Right renal cortex interstitium (tissue), 3 donors: Measurements from ENCODE around the gene ATXN2. TPM values are rescaled to one million over a fixed set of nuclear protein-coding genes. Genes with fewer than 3 reads are reported as not detected.

Experiments
- DNase-seq, 3 donors: peaks; one replicate each; pipeline ENCODE4 v3.0.0-alpha.2; 2013; ENCODE audit warnings: low read depth in 3 of 3, low spot score in 2 of 3
- polyA plus RNA-seq, 3 donors: library from polyadenylated mRNA; unstranded; fragments of 120-200 nt; gene quantifications; one replicate each; pipeline ENCODE4 v1.2.1, GENCODE V29; 2013; ENCODE audit not compliant: insufficient read length in 3 of 3

Gene ATXN2
- polyA plus RNA-seq, 3 donors = 61.8 to 75.3 (median 66.4) TPM

- no peak for DNase-seq
Observed at GRCh38 chr12:111424793-111425251, 174.3 kb downstream of the ATXN2 start.

DNA sequence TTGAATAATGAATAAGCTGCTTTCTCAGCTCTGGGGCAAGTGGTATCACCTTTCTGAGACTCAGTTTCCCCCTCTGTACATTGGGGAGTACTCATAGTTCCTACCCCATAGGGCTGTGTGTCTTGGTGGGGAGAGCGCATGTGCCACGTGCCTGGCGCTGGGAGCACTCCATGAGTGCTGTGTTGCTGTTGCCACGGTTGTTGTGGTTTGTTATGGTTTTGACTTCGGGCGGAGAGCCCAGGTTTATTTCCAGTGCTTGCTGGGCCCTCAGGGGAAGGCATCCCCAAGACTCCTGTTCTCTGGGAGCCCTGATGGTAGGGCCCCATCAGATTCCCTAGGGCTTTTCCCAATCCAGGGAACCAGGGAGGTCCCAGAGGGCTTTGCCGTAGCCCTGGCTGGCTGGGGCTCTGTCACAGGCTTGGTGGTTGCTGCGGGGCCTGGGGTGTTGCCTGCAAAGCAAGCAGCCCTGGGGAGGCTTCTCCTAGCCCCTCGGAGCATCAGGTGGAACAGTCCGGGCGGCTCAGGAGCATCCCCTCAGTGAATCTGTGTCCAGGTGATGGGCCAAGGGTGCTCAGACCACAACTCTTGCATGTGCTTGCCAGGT is 174.8 kb downstream of the ATXN2 start:
- DNase-seq = no peak

GRCh38 chr12:111420494-111420893 is 178.6 kb downstream of the ATXN2 start:
- no peak for DNase-seq

GRCh38 chr12:111419784-111420183 is 179.3 kb downstream of the ATXN2 start:
- DNase-seq = no peak

DNA sequence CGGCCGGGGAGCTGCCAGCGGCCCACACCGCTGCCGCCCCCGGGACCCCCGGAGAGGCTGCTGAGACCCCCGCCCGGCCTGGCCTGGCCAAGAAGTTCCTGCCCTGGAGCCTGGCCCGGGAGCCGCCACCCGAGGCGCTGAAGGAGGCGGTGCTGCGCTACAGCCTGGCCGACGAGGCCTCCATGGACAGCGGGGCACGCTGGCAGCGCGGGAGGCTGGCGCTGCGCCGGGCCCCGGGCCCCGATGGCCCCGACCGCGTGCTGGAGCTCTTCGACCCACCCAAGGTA is 180.6 kb downstream of the ATXN2 start:
- DNase-seq = no peak

DNA sequence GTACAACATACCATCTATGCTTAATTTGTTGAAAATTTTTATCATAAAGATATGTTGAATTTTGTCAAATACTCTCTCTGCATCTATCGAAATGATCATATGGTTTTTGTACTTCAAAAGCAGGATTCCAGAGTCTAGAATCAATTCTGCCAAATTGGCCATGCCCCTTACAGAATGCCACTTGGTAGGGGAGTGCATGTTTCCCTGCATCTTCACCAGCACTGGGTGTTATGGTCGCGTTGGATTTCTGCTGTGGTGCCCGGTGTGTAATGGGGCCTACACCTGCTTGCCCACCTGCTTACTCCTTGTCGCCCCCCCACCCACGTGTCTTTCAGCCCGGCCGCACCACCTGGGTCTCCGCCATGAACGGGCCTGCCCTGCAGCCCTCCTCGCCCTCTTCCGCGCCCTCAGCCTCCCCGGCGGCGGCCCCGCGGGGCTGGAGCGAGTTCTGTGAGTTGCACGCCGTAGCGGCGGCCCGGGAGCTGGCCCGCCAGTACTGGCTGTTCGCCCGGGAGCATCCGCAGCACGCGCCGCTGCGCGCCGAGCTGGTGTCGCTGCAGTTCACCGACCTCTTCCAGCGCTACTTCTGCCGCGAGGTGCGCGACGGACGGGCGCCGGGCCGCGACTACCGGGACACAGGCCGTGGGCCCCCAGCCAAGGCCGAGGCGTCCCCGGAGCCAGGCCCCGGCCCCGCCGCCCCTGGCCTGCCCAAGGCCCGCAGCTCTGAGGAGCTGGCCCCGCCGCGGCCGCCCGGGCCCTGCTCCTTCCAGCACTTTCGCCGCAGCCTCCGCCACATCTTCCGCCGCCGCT is 181.1 kb downstream of the ATXN2 start:
- no peak for DNase-seq

DNA sequence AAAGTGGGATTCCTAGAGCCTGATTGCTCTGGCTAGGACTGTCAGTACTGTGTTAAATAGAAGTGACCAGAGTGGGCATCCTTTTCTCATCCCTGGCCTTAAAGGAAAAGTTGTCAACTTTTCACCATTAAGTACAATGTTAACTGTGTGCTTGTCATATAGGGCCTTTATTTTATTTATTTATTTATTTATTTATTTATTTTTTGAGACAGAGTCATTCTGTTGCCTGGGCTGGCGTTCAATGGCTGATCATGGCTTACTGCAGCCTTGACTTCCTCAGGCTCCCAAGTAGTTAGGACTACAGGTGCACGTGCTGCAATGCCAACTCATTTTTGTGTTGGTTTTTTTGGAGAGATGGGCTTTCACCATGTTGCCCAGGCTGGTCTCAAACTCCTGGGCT is 181.8 kb downstream of the ATXN2 start:
- DNase-seq = no peak

DNA sequence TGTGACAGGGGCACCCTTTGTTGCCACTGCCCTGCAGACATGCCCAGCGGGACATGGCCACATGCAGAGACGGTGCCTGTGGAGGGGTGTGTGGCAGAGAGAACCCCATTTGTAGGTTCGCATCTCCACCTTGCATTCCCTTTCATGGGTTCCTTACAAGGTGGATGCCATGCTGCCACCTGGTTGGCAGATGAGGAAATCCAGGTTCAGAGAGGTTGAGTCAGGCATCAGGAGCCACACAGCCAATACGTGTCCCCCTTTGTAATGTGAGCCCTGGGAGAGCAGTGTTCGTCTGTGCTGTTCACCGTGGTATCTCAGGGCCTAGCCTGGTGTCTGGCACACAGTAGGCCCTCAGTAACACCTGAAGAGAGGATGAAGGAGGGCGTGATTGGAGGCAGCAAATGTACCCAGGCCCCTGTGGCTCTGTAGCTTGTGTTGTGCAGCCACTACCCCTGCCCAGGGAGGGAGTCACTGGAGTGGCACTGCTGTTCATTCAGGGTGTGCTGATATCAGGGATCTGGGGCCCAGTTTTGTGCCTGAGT is 184.3 kb downstream of the ATXN2 start:
- no peak for DNase-seq

- DNase-seq = no peak
Observed at GRCh38 chr12:111413442-111414086, 185.6 kb downstream of the ATXN2 start.

DNA sequence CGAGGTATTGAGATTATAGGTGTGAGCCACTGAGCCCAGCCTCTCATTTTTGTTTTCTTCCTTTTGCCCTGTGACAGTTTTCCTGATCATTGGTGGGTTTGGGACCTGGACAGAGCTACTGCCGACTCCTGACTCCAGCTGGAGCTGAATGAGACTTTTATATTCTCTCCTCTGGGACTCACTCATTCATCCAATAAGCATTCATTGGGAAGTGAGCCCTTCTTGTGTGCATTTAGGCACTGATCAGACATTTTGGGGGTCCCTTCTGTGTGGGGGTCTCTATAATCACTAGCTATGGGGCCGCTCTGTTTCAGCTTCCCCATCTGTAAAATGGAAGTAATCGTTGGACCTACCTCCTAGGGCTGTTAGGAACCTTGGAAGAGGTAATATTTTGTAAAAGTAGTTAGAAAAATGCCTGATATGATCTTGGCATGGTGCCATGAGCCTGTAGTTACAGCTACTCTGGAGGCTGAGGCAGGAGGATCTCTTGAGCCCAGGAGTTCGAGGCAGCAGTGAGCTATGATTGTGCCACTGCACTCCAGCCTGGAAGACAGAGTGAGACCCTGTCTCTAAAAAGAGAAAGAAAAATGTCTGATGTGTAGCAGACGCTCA is 186.2 kb downstream of the ATXN2 start:
- DNase-seq = no peak

GRCh38 chr12:111412007-111412829 is 186.9 kb downstream of the ATXN2 start:
- no peak for DNase-seq

DNA sequence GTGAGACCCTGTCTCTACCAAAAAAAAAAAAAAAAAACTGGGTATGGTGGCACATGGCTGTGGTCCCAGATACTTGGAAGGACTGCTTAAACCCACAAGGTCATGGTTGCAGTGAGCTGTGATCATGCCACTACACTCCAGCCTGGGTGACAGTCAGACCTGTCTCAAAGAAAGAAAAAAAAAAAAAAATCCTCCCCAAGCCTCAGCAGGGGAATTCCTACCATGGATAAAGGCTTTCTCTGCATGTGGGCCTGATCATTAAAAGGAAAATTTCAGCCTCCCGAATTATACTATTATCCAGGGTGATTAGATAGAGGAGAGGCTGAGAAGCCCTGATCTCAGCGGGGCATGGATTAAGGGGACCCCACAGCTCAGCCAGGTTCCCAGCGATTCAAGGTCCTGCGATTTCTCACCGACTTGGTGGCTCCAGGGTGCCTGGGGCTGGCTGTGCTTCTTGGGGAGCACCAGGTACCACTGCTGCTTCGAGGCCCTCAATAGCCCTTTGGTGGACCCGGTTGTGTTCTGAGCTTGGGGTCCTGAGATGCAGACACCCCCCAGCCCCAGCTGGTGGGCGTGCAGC is 187.8 kb downstream of the ATXN2 start:
- DNase-seq = no peak

DNA sequence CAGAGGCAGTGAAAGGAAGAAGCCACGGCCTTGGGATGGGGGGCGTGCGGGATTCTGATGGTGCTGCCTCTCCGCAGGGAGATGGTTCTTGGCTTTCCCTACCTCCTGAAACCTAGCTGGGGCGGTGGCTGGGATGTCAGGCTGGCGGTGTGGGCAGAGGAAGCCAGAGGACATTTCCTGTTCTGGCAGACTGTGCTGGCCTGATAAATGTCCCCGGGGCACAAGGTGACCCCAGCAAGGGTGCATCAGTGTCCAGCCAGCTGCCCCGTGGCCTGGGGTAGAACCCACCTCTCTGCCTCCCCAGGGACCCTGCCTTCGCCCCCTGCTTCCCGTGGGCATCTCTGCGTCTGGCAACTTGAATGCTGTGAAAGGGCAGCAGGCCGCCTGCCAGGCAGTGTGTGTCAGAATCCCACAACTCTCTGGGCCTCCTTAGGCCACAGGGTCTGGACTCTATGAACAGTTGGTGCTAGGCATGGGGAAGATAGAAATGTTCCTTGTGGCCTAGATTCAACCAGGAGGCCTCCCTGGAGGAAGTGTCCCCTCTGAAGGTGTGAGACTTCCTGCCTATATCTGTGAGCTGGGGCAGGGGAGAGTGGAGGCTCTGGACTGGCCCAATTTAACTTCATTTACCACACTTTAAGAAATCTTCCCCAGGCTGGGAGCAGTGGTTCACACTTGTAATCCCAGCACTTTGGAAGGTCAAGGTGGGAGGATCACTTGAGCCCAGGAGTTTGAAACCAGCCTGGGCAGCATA is 188.5 kb downstream of the ATXN2 start:
- no peak for DNase-seq

DNA sequence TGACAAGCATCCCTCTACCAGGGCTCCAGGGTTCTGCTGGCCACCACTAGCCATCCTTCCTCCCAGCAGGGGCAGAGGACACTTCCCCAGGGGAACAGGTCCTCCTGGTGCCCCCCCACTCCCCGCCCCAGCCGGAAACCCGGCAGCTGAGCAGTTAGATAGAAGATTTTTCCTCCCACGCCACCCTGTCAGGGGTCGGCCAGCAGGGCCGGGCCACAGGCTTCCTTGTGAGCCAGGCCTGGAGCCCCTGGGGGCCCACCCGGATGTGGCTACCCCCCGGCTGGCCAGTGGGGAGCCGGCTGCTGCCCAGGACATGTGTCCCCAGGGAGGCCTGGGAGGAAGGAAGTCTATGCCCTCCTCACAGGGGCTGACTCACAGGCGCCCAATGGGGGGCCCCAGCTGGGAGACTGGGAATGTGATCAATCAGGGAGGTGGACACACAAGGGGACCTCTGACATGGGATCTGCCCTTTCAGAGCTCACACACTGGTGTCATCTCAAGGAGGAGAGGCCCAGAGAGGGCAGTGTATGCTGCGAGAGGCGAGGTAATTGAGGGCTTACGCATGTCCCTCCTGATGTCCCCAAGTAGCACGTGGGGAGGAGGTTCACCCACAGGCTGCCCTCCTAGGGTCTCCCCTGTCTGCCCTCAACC is 189.2 kb downstream of the ATXN2 start:
- DNase-seq = no peak

DNA sequence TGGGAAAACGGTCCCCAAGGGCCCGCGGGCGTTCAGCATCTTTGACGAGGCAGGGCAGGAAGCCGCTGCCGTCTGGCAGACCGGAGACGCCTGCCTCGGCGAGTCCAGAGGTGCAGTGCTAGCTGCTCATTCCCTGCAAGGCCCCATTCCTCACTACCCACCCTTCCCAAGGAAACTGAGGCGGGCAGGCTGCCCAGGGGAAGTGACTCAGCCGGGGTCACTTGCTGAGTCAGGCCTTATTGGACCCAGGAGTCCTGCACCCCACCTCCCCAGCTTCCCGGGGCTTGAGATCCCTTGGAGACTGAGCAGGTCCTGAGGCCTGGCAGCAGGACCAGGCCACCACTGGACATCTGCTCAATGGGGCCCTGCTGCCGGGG is 189.7 kb downstream of the ATXN2 start:
- DNase-seq = no peak

DNA sequence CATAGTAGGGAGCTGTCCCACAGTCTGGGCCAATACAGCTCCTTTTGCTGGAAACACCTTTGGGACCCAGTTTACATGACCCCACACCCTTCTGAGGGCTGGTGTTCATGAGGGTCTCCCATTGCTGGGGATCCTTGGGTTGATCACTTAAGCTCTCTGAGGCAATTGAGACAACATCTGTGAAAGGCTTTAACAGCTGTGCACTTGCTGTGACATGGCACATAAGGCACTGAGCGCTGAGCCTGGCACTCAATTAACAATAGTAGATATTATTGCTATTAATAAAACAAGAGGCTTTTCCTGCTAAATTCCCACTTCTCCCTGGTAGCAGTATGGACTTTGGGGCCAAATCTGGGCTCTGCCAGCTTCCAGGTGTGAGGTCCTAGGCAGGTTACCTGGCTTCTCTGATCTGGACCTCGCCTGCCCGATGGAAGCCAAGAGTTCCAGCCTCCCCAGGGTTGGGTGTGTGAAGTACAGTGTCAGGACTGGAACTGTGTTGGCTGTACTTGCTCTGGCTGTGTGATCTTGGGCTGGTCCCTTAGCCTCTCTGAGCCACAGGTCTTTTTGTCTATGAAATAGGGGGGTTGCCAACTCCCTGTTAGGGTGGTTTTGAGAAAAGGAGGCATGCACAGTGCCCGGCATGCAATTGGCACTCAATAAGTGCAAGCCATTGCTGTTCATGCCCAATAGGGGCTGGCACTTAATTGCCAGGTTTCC is 190.3 kb downstream of the ATXN2 start:
- no peak for DNase-seq

GRCh38 chr12:111408116-111408440 is 191.0 kb downstream of the ATXN2 start:
- no peak for DNase-seq

DNA sequence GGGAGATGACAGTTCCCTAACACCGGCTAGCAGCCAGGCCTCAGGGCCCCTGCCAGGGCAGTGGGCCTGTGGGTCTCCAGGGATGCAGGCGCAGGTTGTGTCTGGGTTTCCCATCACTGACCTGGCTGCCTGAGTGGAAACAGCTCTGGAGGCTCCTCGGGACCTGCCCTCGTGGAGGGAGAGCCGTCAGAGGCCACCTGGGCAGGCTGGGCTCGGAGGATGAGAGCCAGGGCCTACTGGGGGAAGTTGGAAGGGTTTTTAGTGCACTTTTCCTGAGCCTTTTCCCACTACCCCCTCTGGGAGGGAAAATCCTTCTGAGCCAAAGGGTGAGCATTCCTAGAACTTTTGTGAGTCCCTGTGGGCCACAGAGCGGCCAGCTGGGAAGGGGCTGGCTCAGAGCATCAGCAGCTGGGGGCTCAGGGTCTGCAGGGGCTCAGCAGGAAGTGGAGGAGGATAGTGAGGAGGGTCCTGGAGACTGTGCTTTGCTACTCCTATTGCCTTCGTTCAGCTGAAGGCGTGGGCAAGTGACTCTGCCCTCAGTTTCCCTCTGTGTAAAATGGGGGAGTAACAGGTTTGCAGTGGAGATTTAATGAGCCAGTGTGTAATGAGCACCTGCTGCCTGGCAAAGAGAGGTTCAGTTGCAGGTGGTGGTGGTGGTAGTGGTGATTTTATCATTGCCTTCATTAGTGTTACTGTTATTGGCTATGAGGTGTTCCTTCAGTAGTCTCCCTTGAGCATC is 191.6 kb downstream of the ATXN2 start:
- DNase-seq = no peak
